ENCODE measurements around the gene PDGFB. TPM values are rescaled to one million over a fixed set of nuclear protein-coding genes. Genes with fewer than 3 reads are reported as not detected.

The PDGFB gene
- total and polyA plus RNA-seq, 9 of the 15 experiments (the other 6 are each of a cell fraction or from before 2014, with no cell fraction given): 0.07 to 4.0 (median 0.48) TPM; not detected in 1

- TF ChIP-seq ZBTB9 (CRISPR knock-in tag; IDR thresholded peaks at IDR 0.05): peak; percentile 50
- no peak for TF ChIP-seq ATF1 (CRISPR knock-in tag; IDR thresholded peaks at IDR 0.05)
- peak; percentile 58 for TF ChIP-seq ATF1 (tag; IDR thresholded peaks at IDR 0.05)
- peak; percentile 90; the same call in 1 of the 2 replicates for TF ChIP-seq ZNF584 (CRISPR knock-in tag; IDR thresholded peaks at IDR 0.05; ENCODE audit: low read depth)
- no peak for TF ChIP-seq BMI1 (IDR thresholded peaks at IDR 0.05; ENCODE audit: low read length)
- peak; percentile 84 for TF ChIP-seq MAX (CRISPR knock-in tag; IDR thresholded peaks at IDR 0.05)
- TF ChIP-seq CREB3 (tag; conservative IDR thresholded peaks at IDR 0.05; ENCODE audit: low read depth): peak; percentile 72
- peak; percentile 71 for TF ChIP-seq LEF1 (IDR thresholded peaks at IDR 0.05)
- peak; percentile 65 for TF ChIP-seq SMAD4 (CRISPR knock-in tag; conservative IDR thresholded peaks at IDR 0.05)
- peak; percentile 89 for TF ChIP-seq ETV1 (tag; conservative IDR thresholded peaks at IDR 0.05; ENCODE audit: low read depth)
- peak; percentile 85 for TF ChIP-seq ZFX (CRISPR knock-in tag; IDR thresholded peaks at IDR 0.05)
- no peak for TF ChIP-seq SMC3 (conservative IDR thresholded peaks at IDR 0.05; ENCODE audit: insufficient read depth, low read depth, low read length)
- peak; percentile 82 for TF ChIP-seq RBFOX2 (IDR thresholded peaks at IDR 0.05; ENCODE audit: low read depth, low read length)
- peak; percentile 94 for TF ChIP-seq ZNF316 (IDR thresholded peaks at IDR 0.05)
- TF ChIP-seq HLTF (IDR thresholded peaks at IDR 0.05): no peak
- TF ChIP-seq SLC30A9 (CRISPR knock-in tag; IDR thresholded peaks at IDR 0.05): no peak
- peak; percentile 46; the same call in 1 of the 2 replicates for TF ChIP-seq GATA2 (CRISPR knock-in tag; IDR thresholded peaks at IDR 0.05)
- TF ChIP-seq ZBTB12 (CRISPR knock-in tag; IDR thresholded peaks at IDR 0.05): no peak
- TF ChIP-seq NCOA6 (IDR thresholded peaks at IDR 0.05): no peak
- peak; percentile 94 for TF ChIP-seq RNF2 (IDR thresholded peaks at IDR 0.05)
- TF ChIP-seq PREB (CRISPR knock-in tag; IDR thresholded peaks at IDR 0.05): no peak
- TF ChIP-seq CEBPG (CRISPR knock-in tag; IDR thresholded peaks at IDR 0.05): no peak
- TF ChIP-seq CEBPG (tag; conservative IDR thresholded peaks at IDR 0.05 in 1 of 2, IDR thresholded peaks at IDR 0.05 in 1 of 2): no peak
- TF ChIP-seq MTA1 (IDR thresholded peaks at IDR 0.05; ENCODE audit: borderline replicate concordance): peak; percentile 65
- TF ChIP-seq MAFG (tag; conservative IDR thresholded peaks at IDR 0.05): peak; percentile 81
- peak; percentile 48 for TF ChIP-seq PCBP1 (IDR thresholded peaks at IDR 0.05; ENCODE audit: low read depth, low read length, poor library complexity, severe bottlenecking)
Observed at GRCh38 chr22:39283322-39284141, 38.8 kb upstream of the PDGFB start (continued).

All from K562 (cell line).